SU-DHL-6 (cell line): ENCODE data around the gene ARMC3.

ENCODE experiments used
- H2AFZ ChIP-seq: fragments of 200-600 bp; sonication (generic); 2 replicates; pipeline ENCODE4 v1.6.1; 2014; ENCODE audit warnings: low read depth, mild to moderate bottlenecking, moderate library complexity, mixed read lengths, antibody characterized with exemption, low read length; ENCODE audit not compliant: severe bottlenecking
- H3F3A ChIP-seq: fragments of 200-600 bp; shearing (Covaris generic); 2 replicates; pipeline ENCODE4 v1.6.0; 2016; ENCODE audit warnings: antibody characterized with exemption, mild to moderate bottlenecking; ENCODE audit not compliant: insufficient read depth
- H3K27ac ChIP-seq: fragments of 200-600 bp; sonication (generic); 2 replicates; pipeline ENCODE4 v1.5.1; 2016; ENCODE audit warnings: low read depth, mild to moderate bottlenecking, low read length, moderate library complexity, mixed read lengths
- H3K27me3 ChIP-seq: fragments of 200-600 bp; sonication (generic), shearing (Covaris generic); 2 replicates; pipeline ENCODE4 v1.6.0; 2014; ENCODE audit warnings: mild to moderate bottlenecking, low read length
- H3K36me3 ChIP-seq: fragments of 200-600 bp; sonication (generic); 2 replicates; pipeline ENCODE4 v1.6.1; 2014; ENCODE audit warnings: mild to moderate bottlenecking, low read length, mixed read lengths
- H3K4me2 ChIP-seq: fragments of 300-600, 200-600 bp; shearing (Covaris generic), sonication (generic); 2 replicates; pipeline ENCODE4 v1.6.0; 2014; ENCODE audit warnings: low read length, low read depth, mild to moderate bottlenecking; ENCODE audit not compliant: poor library complexity, severe bottlenecking
- H3K4me3 ChIP-seq: fragments of 200-600 bp; sonication (generic); 2 replicates; pipeline ENCODE4 v1.5.1; 2014; ENCODE audit warnings: antibody characterized with exemption, low read length, mild to moderate bottlenecking, mixed read lengths; ENCODE audit not compliant: insufficient read depth, poor library complexity, severe bottlenecking
- H3K79me2 ChIP-seq: fragments of 200-600 bp; sonication (generic); 2 replicates; pipeline ENCODE4 v1.6.1; 2014; ENCODE audit warnings: mild to moderate bottlenecking, low read length, moderate library complexity; ENCODE audit not compliant: insufficient read depth
- H3K9ac ChIP-seq: fragments of 200-600 bp; sonication (generic); 2 replicates; pipeline ENCODE4 v1.7.0; 2014; ENCODE audit warnings: mild to moderate bottlenecking, low read length
- H3K9me2 ChIP-seq: fragments of 200-600 bp; sonication (generic); replicated peaks from 2 replicates; pipeline ENCODE4 v1.6.1; 2014; ENCODE audit warnings: low read length; ENCODE audit not compliant: insufficient read depth
- H3K9me3 ChIP-seq: fragments of 200-600 bp; sonication (generic); 2 replicates; pipeline ENCODE4 v1.6.1; 2014; ENCODE audit warnings: low read length, mixed read lengths; ENCODE audit not compliant: insufficient read depth
- H4K20me1 ChIP-seq: fragments of 200-600 bp; sonication (generic); 2 replicates; pipeline ENCODE4 v1.6.1; 2014; ENCODE audit warnings: low read depth, mild to moderate bottlenecking, antibody characterized with exemption, low read length, moderate library complexity, mixed read lengths
- CTCF ChIP-seq: fragments of 200-600 bp; sonication (generic); IDR thresholded peaks from one replicate; pipeline ENCODE4 v1.5.1; 2017; ENCODE audit warnings: antibody characterized with exemption, mild to moderate bottlenecking, low read length, moderate library complexity; ENCODE audit not compliant: insufficient read depth, poor library complexity, severe bottlenecking
- EZH2phosphoT487 ChIP-seq: fragments of 200-600 bp; sonication (generic), shearing (Covaris generic); conservative IDR thresholded peaks from 2 replicates; pipeline ENCODE4 v1.6.1; 2018; ENCODE audit warnings: mild to moderate bottlenecking, antibody characterized with exemption, low read length, moderate library complexity, mixed read lengths

ARMC3 gene

GRCh38 chr10:23015021-23015707, 87.3 kb downstream of the ARMC3 start:
- Histone ChIP-seq H3K9me3 (no peaks in the 10 kb centered on the region), H3K27me3 (no peaks in the 10 kb centered on the region), H3K4me2 (no peak overlapping the region), H3K4me3 (no peak overlapping the region), H3F3A (no peaks in the 10 kb centered on the region), H3K27ac (no peak overlapping the region), H3K79me2 (no peaks in the 10 kb centered on the region), H2AFZ (no peak overlapping the region), H4K20me1 (no peaks in the 10 kb centered on the region), H3K9ac (no peak overlapping the region), H3K36me3 (no peaks in the 10 kb centered on the region), H3K9me2 (no peaks in the 10 kb centered on the region)
- TF ChIP-seq CTCF, result no peak
- TF ChIP-seq EZH2phosphoT487, result no peak

GRCh38 chr10:23016636-23017035, 88.8 kb downstream of the ARMC3 start:
- no peak overlapping the region for H2AFZ ChIP-seq
- TF ChIP-seq EZH2phosphoT487, result no peak
- TF ChIP-seq CTCF, result no peak
- H3K27me3 ChIP-seq, result no peaks in the 10 kb centered on the region
- no peaks in the 10 kb centered on the region for H3F3A ChIP-seq
- H3K79me2 ChIP-seq, result no peaks in the 10 kb centered on the region
- H3K9me3 ChIP-seq, result no peaks in the 10 kb centered on the region
- H3K27ac ChIP-seq, result no peak overlapping the region
- H4K20me1 ChIP-seq, result no peaks in the 10 kb centered on the region
- H3K9ac ChIP-seq, result no peak overlapping the region
- no peaks in the 10 kb centered on the region for H3K36me3 ChIP-seq
- no peak overlapping the region for H3K4me2 ChIP-seq
- no peaks in the 10 kb centered on the region for H3K9me2 ChIP-seq
- H3K4me3 ChIP-seq, result no peak overlapping the region

- no peak for TF ChIP-seq CTCF
- TF ChIP-seq EZH2phosphoT487, result no peak
- H3K27ac ChIP-seq, result no peak overlapping the region
- H3K27me3 ChIP-seq, result no peaks in the 10 kb centered on the region
- no peak overlapping the region for H2AFZ ChIP-seq
- no peaks in the 10 kb centered on the region for H3K36me3 ChIP-seq
- no peaks in the 10 kb centered on the region for H4K20me1 ChIP-seq
- no peaks in the 10 kb centered on the region for H3K9me2 ChIP-seq
- H3K9ac ChIP-seq, result no peak overlapping the region
- H3K4me2 ChIP-seq, result no peak overlapping the region
- no peaks in the 10 kb centered on the region for H3K79me2 ChIP-seq
- no peaks in the 10 kb centered on the region for H3K9me3 ChIP-seq
- no peaks in the 10 kb centered on the region for H3F3A ChIP-seq
- no peak overlapping the region for H3K4me3 ChIP-seq
These were observed 91.8 kb downstream of the ARMC3 start for GRCh38 chr10:23019633-23020032.
